Astrocyte (in vitro differentiated cells and primary cell): Measurements from ENCODE around the gene PNPT1. TPM values are rescaled to one million over a fixed set of nuclear protein-coding genes. Genes with fewer than 3 reads are reported as not detected.
A peak's percentile ranks its signal among the peaks of the same experiment; 100 is the strongest.
"Not testable (repeated sequence)": the region's sequence is repeated elsewhere in the genome, so short reads cannot be mapped to it uniquely, and the experiment has no call there.

Experiments
- DNase-seq: peaks from one replicate; pipeline ENCODE4 v3.0.0-alpha.2; 2010; ENCODE audit warnings: low read depth
- FAIRE-seq: peaks from 2 replicates; lab custom pipeline; 2011; peaks lifted over from hg19 to GRCh38; lab: Jason Lieb, UNC
- H2AFZ ChIP-seq: 2 replicates; pipeline ENCODE4 v1.6.0; 2012; ENCODE audit warnings: low read depth, low read length, inconsistent platforms
- H3K27ac ChIP-seq: 2 replicates; pipeline ENCODE4 v1.5.1; 2011; ENCODE audit warnings: low read depth, low read length, inconsistent platforms
- H3K27me3 ChIP-seq: 2 replicates; pipeline ENCODE4 v1.6.0; 2011; ENCODE audit warnings: low read length, inconsistent platforms; ENCODE audit not compliant: insufficient read depth
- H3K36me3 ChIP-seq: 2 replicates; pipeline ENCODE4 v1.5.1; 2011; ENCODE audit warnings: low read length, inconsistent platforms; ENCODE audit not compliant: insufficient read depth
- H3K4me1 ChIP-seq: 2 replicates; pipeline ENCODE4 v1.5.1; 2011; ENCODE audit warnings: low read length, inconsistent platforms; ENCODE audit not compliant: insufficient read depth
- H3K4me2 ChIP-seq: 2 replicates; pipeline ENCODE4 v1.6.0; 2012; ENCODE audit warnings: low read length, inconsistent platforms
- H3K4me3 ChIP-seq: 2 replicates; pipeline ENCODE4 v1.5.1; 2011; ENCODE audit warnings: low read depth, mild to moderate bottlenecking, low read length, inconsistent platforms; ENCODE audit not compliant: insufficient read depth
- H3K79me2 ChIP-seq: 2 replicates; pipeline ENCODE4 v1.6.0; 2012; ENCODE audit warnings: mild to moderate bottlenecking, low read length, inconsistent platforms; ENCODE audit not compliant: insufficient read depth
- H3K9ac ChIP-seq: 2 replicates; pipeline ENCODE4 v1.6.0; 2012; ENCODE audit warnings: mild to moderate bottlenecking, low read length, inconsistent platforms
- H3K9me3 ChIP-seq: 2 replicates; pipeline ENCODE4 v1.5.1; 2012; ENCODE audit warnings: low read depth, mild to moderate bottlenecking, low read length, inconsistent platforms; ENCODE audit not compliant: insufficient read depth
- H4K20me1 ChIP-seq: 2 replicates; pipeline ENCODE4 v1.6.0; 2012; ENCODE audit warnings: low read length, inconsistent platforms; ENCODE audit not compliant: insufficient read depth
- H3K27ac Mint-ChIP-seq: one replicate; pipeline ENCODE4 v1.8.0; 2021; ENCODE audit warnings: mild to moderate bottlenecking, mixed read lengths; ENCODE audit not compliant: unreplicated experiment
- H3K27me3 Mint-ChIP-seq: one replicate; pipeline ENCODE4 v1.8.0; 2021; ENCODE audit warnings: low read depth, mixed read lengths; ENCODE audit not compliant: unreplicated experiment
- H3K36me3 Mint-ChIP-seq: one replicate; pipeline ENCODE4 v1.8.0; 2021; ENCODE audit warnings: low read depth, mixed read lengths; ENCODE audit not compliant: unreplicated experiment
- H3K4me1 Mint-ChIP-seq: one replicate; pipeline ENCODE4 v1.8.0; 2021; ENCODE audit warnings: low read depth, mixed read lengths; ENCODE audit not compliant: unreplicated experiment
- H3K4me3 Mint-ChIP-seq: one replicate; pipeline ENCODE4 v1.8.0; 2021; ENCODE audit warnings: mild to moderate bottlenecking, moderate library complexity, mixed read lengths; ENCODE audit not compliant: unreplicated experiment
- H3K9me3 Mint-ChIP-seq: one replicate; pipeline ENCODE4 v1.8.0; 2021; ENCODE audit warnings: mild to moderate bottlenecking, mixed read lengths; ENCODE audit not compliant: unreplicated experiment
- EZH2 ChIP-seq: IDR thresholded peaks from 2 replicates; pipeline ENCODE4 v1.6.1; 2012; ENCODE audit warnings: mild to moderate bottlenecking, low read length, inconsistent platforms; ENCODE audit not compliant: insufficient read depth
- total RNA-seq: library from RNA; stranded (reverse); gene quantifications from 2 replicates; pipeline ENCODE4 v1.2.1, GENCODE V29; 2021
- TF ChIP-seq, protein P1 (sequence below): IDR thresholded peaks from 2 replicates; pipeline ENCODE4 v1.5.1; 2011; ENCODE audit warnings: low read depth, mild to moderate bottlenecking, inconsistent platforms, low read length, moderate library complexity; ENCODE audit not compliant: insufficient read depth

The PNPT1 gene
- total RNA-seq, 1 donor from 2014 or later = 45.7 TPM

DNA sequence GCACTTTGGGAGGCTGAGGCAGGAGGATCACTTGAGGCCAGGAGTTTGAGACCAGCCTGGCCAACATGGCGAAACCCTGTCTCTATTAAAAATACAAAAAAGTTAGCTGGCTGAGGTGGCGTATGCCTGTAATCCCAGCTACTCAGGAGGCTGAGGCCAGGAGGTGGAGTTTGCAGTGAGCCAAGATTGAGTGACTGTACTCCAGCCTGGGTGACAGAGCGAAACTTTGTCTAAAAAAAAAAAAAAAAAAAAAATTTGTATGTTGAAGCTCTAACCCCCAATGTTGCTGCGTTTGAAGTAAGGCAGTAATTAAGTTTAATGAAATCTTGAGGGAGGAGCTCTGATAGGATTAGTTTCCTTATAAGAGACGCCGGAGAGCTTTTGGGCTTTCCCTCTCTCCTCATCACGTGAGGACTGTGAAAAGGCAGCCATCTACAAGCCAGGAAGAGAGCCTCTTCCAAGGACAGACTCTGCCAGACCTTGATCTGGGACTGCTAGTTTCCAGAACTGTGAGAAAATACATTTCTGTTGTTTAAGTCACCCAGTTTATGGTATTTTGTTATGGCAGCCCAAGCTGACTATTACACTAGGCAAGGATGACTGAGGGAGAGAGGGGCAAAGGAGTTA lies 11.5 kb upstream of the PNPT1 start:
- Mint-ChIP-seq H3K9me3 (peaks cover 2% of the 10 kb centered on the region), H3K27ac (no peak overlapping the region), H3K27me3 (peaks cover 10% of the 10 kb centered on the region), H3K4me1 (no peaks in the 10 kb centered on the region), H3K4me3 (no peak overlapping the region), H3K36me3 (no peaks in the 10 kb centered on the region)
- Histone ChIP-seq H3K79me2 (no peaks in the 10 kb centered on the region), H3K36me3 (no peaks in the 10 kb centered on the region), H3K4me2 (no peak overlapping the region), H3K4me3 (no peak overlapping the region), H3K4me1 (no peaks in the 10 kb centered on the region), H2AFZ (no peak overlapping the region), H4K20me1 (no peaks in the 10 kb centered on the region), H3K27me3 (peaks cover 6% of the 10 kb centered on the region), H3K9me3 (no peaks in the 10 kb centered on the region), H3K27ac (no peak overlapping the region), H3K9ac (no peak overlapping the region)
- TF ChIP-seq, protein P1, sequence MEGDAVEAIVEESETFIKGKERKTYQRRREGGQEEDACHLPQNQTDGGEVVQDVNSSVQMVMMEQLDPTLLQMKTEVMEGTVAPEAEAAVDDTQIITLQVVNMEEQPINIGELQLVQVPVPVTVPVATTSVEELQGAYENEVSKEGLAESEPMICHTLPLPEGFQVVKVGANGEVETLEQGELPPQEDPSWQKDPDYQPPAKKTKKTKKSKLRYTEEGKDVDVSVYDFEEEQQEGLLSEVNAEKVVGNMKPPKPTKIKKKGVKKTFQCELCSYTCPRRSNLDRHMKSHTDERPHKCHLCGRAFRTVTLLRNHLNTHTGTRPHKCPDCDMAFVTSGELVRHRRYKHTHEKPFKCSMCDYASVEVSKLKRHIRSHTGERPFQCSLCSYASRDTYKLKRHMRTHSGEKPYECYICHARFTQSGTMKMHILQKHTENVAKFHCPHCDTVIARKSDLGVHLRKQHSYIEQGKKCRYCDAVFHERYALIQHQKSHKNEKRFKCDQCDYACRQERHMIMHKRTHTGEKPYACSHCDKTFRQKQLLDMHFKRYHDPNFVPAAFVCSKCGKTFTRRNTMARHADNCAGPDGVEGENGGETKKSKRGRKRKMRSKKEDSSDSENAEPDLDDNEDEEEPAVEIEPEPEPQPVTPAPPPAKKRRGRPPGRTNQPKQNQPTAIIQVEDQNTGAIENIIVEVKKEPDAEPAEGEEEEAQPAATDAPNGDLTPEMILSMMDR = no peak
- DNase-seq = no peak
- no peak for FAIRE-seq

DNA sequence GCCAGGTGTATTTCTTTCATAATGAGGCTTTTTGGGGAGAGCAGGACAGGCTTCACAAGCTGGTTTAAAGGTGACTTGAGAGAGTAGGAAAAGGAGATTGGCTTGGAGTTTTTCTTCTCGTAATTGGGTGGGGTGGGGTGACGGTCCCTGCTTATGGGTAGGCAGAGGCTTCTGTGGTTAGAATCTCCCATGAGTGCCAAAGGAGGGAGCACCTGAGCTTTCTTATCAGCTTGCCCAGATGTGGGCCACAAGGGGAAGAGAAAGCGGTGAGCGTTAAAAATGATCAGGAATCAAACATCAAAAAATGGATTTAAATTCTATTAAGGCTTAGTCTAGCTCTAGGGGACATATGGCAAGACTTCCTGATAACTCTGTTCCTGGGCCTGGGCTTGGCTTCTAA lies 9.7 kb upstream of the PNPT1 start:
- no peak overlapping the region for H3K9ac ChIP-seq
- Mint-ChIP-seq H3K27ac (no peak overlapping the region), H3K9me3 (peaks cover 2% of the 10 kb centered on the region), H3K27me3 (peaks cover 14% of the 10 kb centered on the region), H3K4me3 (no peak overlapping the region), H3K4me1 (no peaks in the 10 kb centered on the region), H3K36me3 (no peaks in the 10 kb centered on the region)
- H3K36me3 ChIP-seq = no peaks in the 10 kb centered on the region
- H3K27ac ChIP-seq = no peak overlapping the region
- no peaks in the 10 kb centered on the region for H4K20me1 ChIP-seq
- no peak overlapping the region for H3K4me3 ChIP-seq
- FAIRE-seq (no peak), DNase-seq (no peak)
- H3K79me2 ChIP-seq = no peaks in the 10 kb centered on the region
- H3K27me3 ChIP-seq = peaks cover 6% of the 10 kb centered on the region
- H2AFZ ChIP-seq = no peak overlapping the region
- H3K4me1 ChIP-seq = no peaks in the 10 kb centered on the region
- no peak overlapping the region for H3K4me2 ChIP-seq
- TF ChIP-seq, protein P1 = no peak
- no peak for TF ChIP-seq EZH2
- H3K9me3 ChIP-seq = no peaks in the 10 kb centered on the region

DNA sequence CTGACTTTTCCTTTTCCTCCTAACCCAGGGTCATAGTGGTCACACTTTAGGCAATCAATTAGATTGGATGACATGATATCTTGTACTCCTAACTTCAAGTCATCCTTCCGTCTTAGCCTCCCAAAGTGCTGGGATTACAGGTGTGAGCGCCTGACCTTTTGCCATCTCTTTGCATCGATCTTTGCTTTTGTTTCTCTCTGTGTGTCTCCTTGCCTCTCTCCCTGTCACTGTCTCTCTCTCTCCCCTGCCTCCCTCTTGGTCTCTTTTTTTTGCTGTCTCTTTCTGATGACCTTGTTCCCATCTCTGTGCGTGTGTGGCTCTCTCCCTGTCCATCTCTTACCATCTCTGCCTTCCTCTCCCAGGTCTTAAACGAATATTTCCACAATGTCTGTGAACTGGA lies 904 bp downstream of the PNPT1 start:
- not testable (repeated sequence) for H3K9me3 ChIP-seq, DNase-seq, H4K20me1 ChIP-seq, H3K27ac ChIP-seq, H3K27me3 ChIP-seq, H3K27me3 Mint-ChIP-seq, H3K9me3 Mint-ChIP-seq, H3K4me1 ChIP-seq, H3K36me3 Mint-ChIP-seq, H3K36me3 ChIP-seq, H2AFZ ChIP-seq
- H3K9ac ChIP-seq = peak overlapping the region; percentile 84
- Mint-ChIP-seq H3K4me1 (peaks cover 11% of the 10 kb centered on the region), H3K27ac (peak overlapping the region; percentile 2), H3K4me3 (peak overlapping the region; percentile 93)
- peaks cover 58% of the 10 kb centered on the region for H3K79me2 ChIP-seq
- peak; percentile 71 for FAIRE-seq
- peak overlapping the region; percentile 92 for H3K4me3 ChIP-seq
- peak overlapping the region; percentile 85 for H3K4me2 ChIP-seq
